ENCODE results near the gene CDH11.

Gene CDH11

DNA sequence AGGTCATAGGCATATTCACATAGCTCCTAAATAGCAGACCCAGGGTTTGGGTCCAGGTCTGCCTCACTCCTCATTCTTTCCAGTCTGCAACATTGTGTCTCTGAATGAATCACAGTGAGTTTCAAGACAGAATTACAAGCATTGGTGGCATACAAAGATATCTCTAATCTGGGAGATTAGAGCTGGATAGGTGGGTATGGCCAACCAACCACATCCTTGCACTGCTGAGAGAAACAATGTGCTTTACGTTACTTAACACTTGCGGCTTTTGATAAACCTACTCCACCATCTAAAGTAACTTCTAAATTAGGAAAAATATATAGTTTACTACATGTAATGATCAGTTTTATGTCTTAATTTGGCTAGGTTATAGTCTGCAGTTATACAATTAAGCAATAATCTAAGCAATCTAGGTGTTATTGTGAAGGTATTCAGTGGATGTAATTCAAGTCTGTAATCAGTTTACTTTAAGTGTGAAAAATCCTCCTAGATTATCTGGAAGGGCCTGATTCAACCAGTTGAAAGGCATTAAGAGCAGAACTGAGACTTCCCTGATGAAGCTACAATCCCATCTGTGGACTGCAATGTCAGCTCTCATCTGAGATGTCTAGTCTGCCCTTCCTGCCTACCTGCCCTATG, 26.7 kb downstream of the CDH11 start:
- ChIA-PET POLR2A (no interaction called here), CTCF (no interaction called here)
- Histone ChIP-seq H3K27me3 (replicated peaks in 2 of 5; ENCODE audit: control insufficient read depth in 4 of 5, insufficient read depth in 5 of 5, low read length in 4 of 5) (no peaks in the 10 kb centered on the region), H3K9me3 (ENCODE audit: control extremely low read depth in 1 of 5, control insufficient read depth in 4 of 5, insufficient read depth in 2 of 5, low read depth in 1 of 5, low read length in 4 of 5) (no peaks in the 10 kb centered on the region), H3K4me1 (ENCODE audit: control extremely low read depth in 1 of 4, control insufficient read depth in 4 of 4, insufficient read depth in 4 of 4, low read length in 3 of 4) (no peaks in the 10 kb centered on the region), H3K27ac (ENCODE audit: insufficient read depth in 1 of 2, low read depth in 1 of 2, low read length in 2 of 2, poor library complexity in 1 of 2, severe bottlenecking in 2 of 2) (no peak overlapping the region), H3K36me3 (ENCODE audit: control insufficient read depth in 4 of 4, insufficient read depth in 4 of 4, low read length in 3 of 4) (no peaks in the 10 kb centered on the region), H3K4me3 (ENCODE audit: control insufficient read depth in 1 of 7, extremely low read depth in 1 of 7, insufficient read depth in 4 of 7, low read depth in 2 of 7, low read length in 6 of 7) (no peak overlapping the region)
- no CpG with 5 or more reads among the region's 2 CpGs for WGBS (ENCODE audit: insufficient coverage)
- no peak for DNase-seq

DNA sequence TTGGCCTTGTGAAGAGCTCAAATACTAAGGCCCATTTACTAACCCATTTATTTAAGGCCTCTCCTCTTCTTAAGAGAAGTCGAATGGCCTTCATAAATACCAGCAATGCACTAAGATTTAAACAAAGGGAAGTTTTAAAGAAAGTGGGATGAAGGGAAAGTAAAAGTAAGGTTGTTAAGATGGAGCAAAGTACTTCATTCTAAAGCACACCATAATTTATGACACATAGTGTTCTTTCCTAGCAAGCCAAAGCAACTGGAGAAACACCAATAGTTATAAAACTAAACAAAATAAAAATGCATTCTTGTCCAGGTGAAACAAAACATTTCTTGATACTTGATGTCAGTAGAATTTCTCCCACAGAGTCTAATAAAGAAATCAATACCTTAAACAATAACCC, 27.9 kb downstream of the CDH11 start:
- ChIA-PET CTCF (no interaction called here), POLR2A (no interaction called here)
- Histone ChIP-seq H3K9me3 (ENCODE audit: control extremely low read depth in 1 of 5, control insufficient read depth in 4 of 5, insufficient read depth in 2 of 5, low read depth in 1 of 5, low read length in 4 of 5) (no peaks in the 10 kb centered on the region), H3K36me3 (ENCODE audit: control insufficient read depth in 4 of 4, insufficient read depth in 4 of 4, low read length in 3 of 4) (no peaks in the 10 kb centered on the region), H3K4me1 (ENCODE audit: control extremely low read depth in 1 of 4, control insufficient read depth in 4 of 4, insufficient read depth in 4 of 4, low read length in 3 of 4) (no peaks in the 10 kb centered on the region), H3K27me3 (replicated peaks in 2 of 5; ENCODE audit: control insufficient read depth in 4 of 5, insufficient read depth in 5 of 5, low read length in 4 of 5) (no peaks in the 10 kb centered on the region), H3K27ac (ENCODE audit: insufficient read depth in 1 of 2, low read depth in 1 of 2, low read length in 2 of 2, poor library complexity in 1 of 2, severe bottlenecking in 2 of 2) (no peak overlapping the region), H3K4me3 (ENCODE audit: control insufficient read depth in 1 of 7, extremely low read depth in 1 of 7, insufficient read depth in 4 of 7, low read depth in 2 of 7, low read length in 6 of 7) (no peak overlapping the region)
- DNase-seq, result no peak
- WGBS (ENCODE audit: insufficient coverage), result no CpG with 5 or more reads among the region's 1 CpG

DNA sequence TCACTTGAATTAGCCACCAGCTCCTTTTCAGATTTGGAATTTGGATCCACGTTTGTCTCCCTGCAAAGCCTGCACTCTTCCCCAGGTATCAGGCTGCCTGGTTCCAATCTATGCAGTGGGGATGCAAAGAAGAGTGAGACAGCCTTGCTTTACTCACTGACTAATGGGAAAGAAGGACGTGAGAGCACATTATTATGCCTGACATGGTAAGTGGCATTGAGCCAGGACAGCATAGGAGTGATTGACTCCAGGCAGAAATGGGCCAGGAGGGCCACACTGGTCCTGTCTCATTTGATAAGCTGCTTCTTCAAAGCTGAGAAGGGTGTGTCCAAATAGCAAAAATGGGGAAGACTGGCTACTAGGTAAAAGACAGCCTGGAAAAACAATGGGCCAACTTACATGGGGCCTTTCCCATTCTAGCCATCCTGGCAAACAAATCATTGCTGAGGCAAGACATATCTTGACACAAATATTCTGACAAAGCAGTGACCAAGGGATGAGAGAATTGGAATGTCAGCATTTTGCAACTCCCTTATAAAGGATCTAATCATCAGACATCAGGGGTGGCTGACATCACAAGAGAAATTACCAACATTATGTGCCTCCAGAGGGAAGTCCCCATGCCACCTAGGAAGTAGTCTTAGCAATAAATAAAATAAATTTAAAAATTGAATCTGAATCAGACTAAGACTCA, 38.6 kb downstream of the CDH11 start:
- Histone ChIP-seq H3K36me3 (ENCODE audit: control insufficient read depth in 4 of 4, insufficient read depth in 4 of 4, low read length in 3 of 4) (no peaks in the 10 kb centered on the region), H3K4me3 (ENCODE audit: control insufficient read depth in 1 of 7, extremely low read depth in 1 of 7, insufficient read depth in 4 of 7, low read depth in 2 of 7, low read length in 6 of 7) (no peak overlapping the region), H3K27ac (ENCODE audit: insufficient read depth in 1 of 2, low read depth in 1 of 2, low read length in 2 of 2, poor library complexity in 1 of 2, severe bottlenecking in 2 of 2) (no peak overlapping the region), H3K4me1 (ENCODE audit: control extremely low read depth in 1 of 4, control insufficient read depth in 4 of 4, insufficient read depth in 4 of 4, low read length in 3 of 4) (no peaks in the 10 kb centered on the region), H3K27me3 (replicated peaks in 2 of 5; ENCODE audit: control insufficient read depth in 4 of 5, insufficient read depth in 5 of 5, low read length in 4 of 5) (no peaks in the 10 kb centered on the region), H3K9me3 (ENCODE audit: control extremely low read depth in 1 of 5, control insufficient read depth in 4 of 5, insufficient read depth in 2 of 5, low read depth in 1 of 5, low read length in 4 of 5) (no peaks in the 10 kb centered on the region)
- DNase-seq, result no peak
- ChIA-PET CTCF (no interaction called here), POLR2A (no interaction called here)
- 81% methylated on average over 2 of the region's 2 CpGs for WGBS (ENCODE audit: insufficient coverage)

DNA sequence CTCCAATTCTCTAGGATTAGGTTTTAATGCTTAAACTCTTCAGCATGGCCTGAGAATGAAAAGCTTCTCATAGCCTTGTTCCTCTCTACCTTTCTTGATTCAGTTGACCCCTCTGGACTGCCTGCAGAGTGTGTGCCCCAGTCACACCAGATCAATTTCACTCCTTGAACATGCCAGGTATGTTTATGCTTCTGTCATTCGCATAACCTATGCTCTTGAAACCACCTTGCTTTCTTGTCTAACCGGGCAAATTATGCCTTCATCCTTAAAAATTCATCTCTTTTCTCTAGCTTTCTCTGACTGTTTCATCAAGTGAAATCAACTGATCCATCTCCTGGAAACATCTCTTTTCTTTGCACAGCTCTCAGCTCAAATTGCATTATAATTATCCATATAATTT, 42.3 kb downstream of the CDH11 start:
- no peak for DNase-seq
- Histone ChIP-seq H3K27me3 (replicated peaks in 2 of 5; ENCODE audit: control insufficient read depth in 4 of 5, insufficient read depth in 5 of 5, low read length in 4 of 5) (no peaks in the 10 kb centered on the region), H3K9me3 (ENCODE audit: control extremely low read depth in 1 of 5, control insufficient read depth in 4 of 5, insufficient read depth in 2 of 5, low read depth in 1 of 5, low read length in 4 of 5) (no peaks in the 10 kb centered on the region), H3K4me1 (ENCODE audit: control extremely low read depth in 1 of 4, control insufficient read depth in 4 of 4, insufficient read depth in 4 of 4, low read length in 3 of 4) (no peaks in the 10 kb centered on the region), H3K36me3 (ENCODE audit: control insufficient read depth in 4 of 4, insufficient read depth in 4 of 4, low read length in 3 of 4) (no peaks in the 10 kb centered on the region), H3K27ac (ENCODE audit: insufficient read depth in 1 of 2, low read depth in 1 of 2, low read length in 2 of 2, poor library complexity in 1 of 2, severe bottlenecking in 2 of 2) (no peak overlapping the region), H3K4me3 (ENCODE audit: control insufficient read depth in 1 of 7, extremely low read depth in 1 of 7, insufficient read depth in 4 of 7, low read depth in 2 of 7, low read length in 6 of 7) (no peak overlapping the region)
- 94% methylated on average over 2 of the region's 2 CpGs for WGBS (ENCODE audit: insufficient coverage)
- ChIA-PET POLR2A (no interaction called here), CTCF (no interaction called here)

DNA sequence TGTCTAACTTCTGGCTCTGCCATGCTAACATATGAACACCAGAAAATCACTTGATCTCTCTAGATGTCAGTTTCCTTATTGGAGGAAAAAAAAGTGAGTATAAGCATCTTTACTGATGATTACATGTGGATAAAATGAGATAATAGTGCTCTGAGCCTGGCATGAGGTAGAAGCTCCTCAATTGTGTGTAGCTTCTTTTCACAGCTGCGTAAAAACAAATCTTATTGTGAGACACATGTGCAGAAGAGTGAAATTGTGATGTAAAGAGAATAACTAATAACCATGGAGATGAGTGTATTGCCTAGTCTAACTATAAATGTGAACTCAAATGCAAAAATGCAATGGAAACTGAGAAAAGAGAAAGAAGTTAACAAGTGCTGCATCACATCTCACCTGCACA, 44.7 kb downstream of the CDH11 start:
- no peak for DNase-seq
- ChIA-PET CTCF (no interaction called here), POLR2A (no interaction called here)
- Histone ChIP-seq H3K27me3 (replicated peaks in 2 of 5; ENCODE audit: control insufficient read depth in 4 of 5, insufficient read depth in 5 of 5, low read length in 4 of 5) (no peaks in the 10 kb centered on the region), H3K4me3 (ENCODE audit: control insufficient read depth in 1 of 7, extremely low read depth in 1 of 7, insufficient read depth in 4 of 7, low read depth in 2 of 7, low read length in 6 of 7) (no peak overlapping the region), H3K4me1 (ENCODE audit: control extremely low read depth in 1 of 4, control insufficient read depth in 4 of 4, insufficient read depth in 4 of 4, low read length in 3 of 4) (no peaks in the 10 kb centered on the region), H3K36me3 (ENCODE audit: control insufficient read depth in 4 of 4, insufficient read depth in 4 of 4, low read length in 3 of 4) (no peaks in the 10 kb centered on the region), H3K27ac (ENCODE audit: insufficient read depth in 1 of 2, low read depth in 1 of 2, low read length in 2 of 2, poor library complexity in 1 of 2, severe bottlenecking in 2 of 2) (no peak overlapping the region), H3K9me3 (ENCODE audit: control extremely low read depth in 1 of 5, control insufficient read depth in 4 of 5, insufficient read depth in 2 of 5, low read depth in 1 of 5, low read length in 4 of 5) (no peaks in the 10 kb centered on the region)
- 100% methylated on average over 1 of the region's 1 CpG for WGBS (ENCODE audit: insufficient coverage)

DNA sequence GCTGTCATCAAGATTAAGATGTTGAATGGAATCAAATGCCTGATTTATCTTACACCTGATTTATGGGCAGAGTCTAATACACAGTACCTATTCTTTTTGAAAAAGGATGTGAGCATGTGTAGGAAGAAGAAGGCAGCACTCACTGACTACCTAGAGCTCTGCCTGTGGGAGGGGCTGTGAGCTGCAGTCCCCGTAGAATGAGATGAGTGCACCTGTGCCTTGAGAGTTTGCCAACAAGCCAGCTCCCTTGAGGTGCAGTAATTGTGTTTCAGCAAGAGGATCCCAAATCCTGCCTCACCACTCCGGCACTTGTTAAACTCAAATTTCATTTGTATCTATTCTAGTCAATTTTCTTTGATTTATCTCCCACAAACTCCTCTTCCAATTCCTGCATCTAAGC, 46.0 kb downstream of the CDH11 start:
- CTCF ChIA-PET, result no interaction called here
- H3K27me3 ChIP-seq (replicated peaks in 2 of 5; ENCODE audit: control insufficient read depth in 4 of 5, insufficient read depth in 5 of 5, low read length in 4 of 5), result no peaks in the 10 kb centered on the region
- DNase-seq, result no peak

DNA sequence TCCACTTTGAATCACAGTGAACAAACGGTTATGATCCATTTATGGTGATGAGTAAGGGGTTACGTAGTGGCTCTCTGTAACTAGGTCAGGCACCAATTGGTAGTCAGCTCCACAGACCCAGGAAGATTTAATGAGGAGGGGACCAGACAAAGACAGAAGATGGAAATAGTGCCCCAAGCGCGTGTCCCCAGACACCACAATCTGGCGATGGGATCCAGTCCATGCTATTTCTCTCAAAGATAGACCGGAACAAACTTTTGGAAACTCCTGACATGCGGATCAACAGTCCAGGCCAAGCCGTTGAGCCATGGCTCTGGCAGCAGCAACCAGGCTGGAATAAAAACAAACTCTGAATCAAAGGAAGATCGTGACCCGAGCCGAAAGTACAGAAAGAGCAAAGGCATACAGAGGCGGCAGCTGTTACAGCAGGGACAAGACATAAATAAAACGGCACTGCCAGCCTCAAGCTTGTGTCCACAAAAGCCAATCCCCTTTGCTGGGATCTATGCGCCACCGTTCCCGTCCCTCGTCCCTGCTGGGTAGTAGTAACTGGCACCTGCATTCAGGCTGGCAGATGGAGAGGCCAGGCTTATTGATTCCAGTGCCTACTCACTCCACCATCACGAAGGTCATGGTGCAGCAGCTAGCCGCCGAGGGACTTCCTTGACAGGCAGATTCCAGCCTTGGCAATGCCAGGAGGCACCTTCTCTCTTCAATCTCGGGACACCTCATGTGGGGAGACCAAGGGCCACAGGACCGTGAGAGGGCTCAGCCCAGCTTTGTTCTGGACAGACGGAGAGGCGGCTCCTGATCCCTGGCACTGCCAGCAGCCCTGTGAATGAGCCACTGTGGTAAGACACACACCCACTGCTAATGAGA, 50.2 kb downstream of the CDH11 start:
- Histone ChIP-seq H3K27ac (ENCODE audit: insufficient read depth in 1 of 2, low read depth in 1 of 2, low read length in 2 of 2, poor library complexity in 1 of 2, severe bottlenecking in 2 of 2) (no peak overlapping the region), H3K36me3 (ENCODE audit: control insufficient read depth in 4 of 4, insufficient read depth in 4 of 4, low read length in 3 of 4) (no peaks in the 10 kb centered on the region), H3K9me3 (ENCODE audit: control extremely low read depth in 1 of 5, control insufficient read depth in 4 of 5, insufficient read depth in 2 of 5, low read depth in 1 of 5, low read length in 4 of 5) (no peaks in the 10 kb centered on the region), H3K4me1 (ENCODE audit: control extremely low read depth in 1 of 4, control insufficient read depth in 4 of 4, insufficient read depth in 4 of 4, low read length in 3 of 4) (no peaks in the 10 kb centered on the region), H3K4me3 (ENCODE audit: control insufficient read depth in 1 of 7, extremely low read depth in 1 of 7, insufficient read depth in 4 of 7, low read depth in 2 of 7, low read length in 6 of 7) (no peak overlapping the region), H3K27me3 (replicated peaks in 2 of 5; ENCODE audit: control insufficient read depth in 4 of 5, insufficient read depth in 5 of 5, low read length in 4 of 5) (no peaks in the 10 kb centered on the region)
- 95% methylated on average over 24 of the region's 24 CpGs for WGBS (ENCODE audit: insufficient coverage)
- DNase-seq, result no peak
- CTCF ChIA-PET, result no interaction called here
- POLR2A ChIA-PET, result no interaction called here

More for the DNA sequence above, 46.0 kb downstream of the CDH11 start:
- Histone ChIP-seq H3K27ac (ENCODE audit: insufficient read depth in 1 of 2, low read depth in 1 of 2, low read length in 2 of 2, poor library complexity in 1 of 2, severe bottlenecking in 2 of 2) (no peak overlapping the region), H3K4me1 (ENCODE audit: control extremely low read depth in 1 of 4, control insufficient read depth in 4 of 4, insufficient read depth in 4 of 4, low read length in 3 of 4) (no peaks in the 10 kb centered on the region), H3K9me3 (ENCODE audit: control extremely low read depth in 1 of 5, control insufficient read depth in 4 of 5, insufficient read depth in 2 of 5, low read depth in 1 of 5, low read length in 4 of 5) (no peaks in the 10 kb centered on the region), H3K4me3 (ENCODE audit: control insufficient read depth in 1 of 7, extremely low read depth in 1 of 7, insufficient read depth in 4 of 7, low read depth in 2 of 7, low read length in 6 of 7) (no peak overlapping the region), H3K36me3 (ENCODE audit: control insufficient read depth in 4 of 4, insufficient read depth in 4 of 4, low read length in 3 of 4) (no peaks in the 10 kb centered on the region)
- WGBS (ENCODE audit: insufficient coverage), result 100% methylated on average over 1 of the region's 2 CpGs
- POLR2A ChIA-PET, result no interaction called here

All from common myeloid progenitor, CD34-positive (primary cell).